KMS-11 (cell line): ENCODE measurements around the gene TBC1D20.

Experiments used
- H2AFZ ChIP-seq: fragments of 200-600 bp; sonication (generic); 2 replicates; pipeline ENCODE4 v1.6.1; 2016; ENCODE audit warnings: antibody characterized with exemption, mixed run types, low read depth
- H3K27ac ChIP-seq: fragments of 200-600 bp; sonication (generic); 2 replicates; pipeline ENCODE4 v1.6.1; 2016; ENCODE audit warnings: mild to moderate bottlenecking, mixed run types
- H3K27me3 ChIP-seq: fragments of 200-600 bp; sonication (generic); 2 replicates; pipeline ENCODE4 v1.6.1; 2017; ENCODE audit warnings: mild to moderate bottlenecking, low read depth, mixed run types, moderate library complexity; ENCODE audit not compliant: insufficient read depth
- H3K36me3 ChIP-seq: fragments of 200-600 bp; sonication (generic); 2 replicates; pipeline ENCODE4 v1.6.1; 2017; ENCODE audit warnings: mild to moderate bottlenecking, mixed run types; ENCODE audit not compliant: insufficient read depth
- H3K4me1 ChIP-seq: fragments of 200-600 bp; sonication (generic); 2 replicates; pipeline ENCODE4 v1.6.1; 2016; ENCODE audit warnings: mild to moderate bottlenecking, low read depth, mixed run types; ENCODE audit not compliant: poor library complexity, severe bottlenecking
- H3K4me2 ChIP-seq: fragments of 200-600 bp; sonication (generic); 2 replicates; pipeline ENCODE4 v1.7.0; 2016; ENCODE audit warnings: mild to moderate bottlenecking, mixed run types
- H3K4me3 ChIP-seq: fragments of 200-600 bp; sonication (generic); IDR thresholded peaks from 2 replicates; pipeline ENCODE4 v1.6.1; 2017; ENCODE audit warnings: low read depth, low read length, mixed read lengths; ENCODE audit not compliant: insufficient read depth
- H3K79me2 ChIP-seq: fragments of 200-600 bp; sonication (generic); 2 replicates; pipeline ENCODE4 v1.6.1; 2016; ENCODE audit warnings: low read depth, mixed run types; ENCODE audit not compliant: insufficient read depth
- H3K9ac ChIP-seq: fragments of 200-600 bp; sonication (generic); 2 replicates; pipeline ENCODE4 v1.6.1; 2016; ENCODE audit warnings: mild to moderate bottlenecking, mixed run types
- H4K20me1 ChIP-seq: fragments of 200-600 bp; sonication (generic); 2 replicates; pipeline ENCODE4 v1.6.1; 2016; ENCODE audit warnings: mild to moderate bottlenecking, mixed run types; ENCODE audit not compliant: insufficient read depth
- CTCF ChIP-seq: fragments of 200-600 bp; sonication (generic); conservative IDR thresholded peaks from 2 replicates; pipeline ENCODE4 v1.6.1; 2017; ENCODE audit warnings: low read depth, mild to moderate bottlenecking, antibody characterized with exemption, low read length, moderate library complexity, mixed read lengths

The TBC1D20 gene

GRCh38 chr20:416950-417800 is 45.2 kb downstream of the TBC1D20 start:
- TF ChIP-seq CTCF: no peak
- no peak overlapping the region for H3K27ac ChIP-seq
- H4K20me1 ChIP-seq: no peaks in the 10 kb centered on the region
- no peaks in the 10 kb centered on the region for H3K36me3 ChIP-seq
- peaks cover 9% of the 10 kb centered on the region for H3K4me1 ChIP-seq
- no peaks in the 10 kb centered on the region for H3K79me2 ChIP-seq
- no peak overlapping the region for H3K9ac ChIP-seq
- no peak overlapping the region for H3K4me2 ChIP-seq
- no peaks in the 10 kb centered on the region for H3K27me3 ChIP-seq
- H2AFZ ChIP-seq: no peak overlapping the region
- H3K4me3 ChIP-seq: no peak overlapping the region

GRCh38 chr20:415820-416322 is 46.5 kb downstream of the TBC1D20 start:
- Histone ChIP-seq H3K9ac (no peak overlapping the region), H3K4me1 (peaks cover 9% of the 10 kb centered on the region), H3K4me2 (no peak overlapping the region), H3K36me3 (no peaks in the 10 kb centered on the region), H2AFZ (no peak overlapping the region), H3K79me2 (no peaks in the 10 kb centered on the region), H3K27ac (no peak overlapping the region), H3K4me3 (no peak overlapping the region), H3K27me3 (no peaks in the 10 kb centered on the region), H4K20me1 (no peaks in the 10 kb centered on the region)
- TF ChIP-seq CTCF: no peak

- peaks cover 4% of the 10 kb centered on the region; the same call in 1 of the 2 replicates for H3K79me2 ChIP-seq
- H3K27me3 ChIP-seq: no peaks in the 10 kb centered on the region
- no peak overlapping the region for H3K4me3 ChIP-seq
- H3K36me3 ChIP-seq: no peaks in the 10 kb centered on the region
- H3K27ac ChIP-seq: no peak overlapping the region
- no peak for TF ChIP-seq CTCF
- H3K4me1 ChIP-seq: peaks cover 14% of the 10 kb centered on the region
- H3K4me2 ChIP-seq: no peak overlapping the region
- no peaks in the 10 kb centered on the region for H4K20me1 ChIP-seq
- no peak overlapping the region for H3K9ac ChIP-seq
- no peak overlapping the region for H2AFZ ChIP-seq
Observed at GRCh38 chr20:414161-414560, 48.2 kb downstream of the TBC1D20 start.

GRCh38 chr20:412081-412480 is 50.3 kb downstream of the TBC1D20 start:
- Histone ChIP-seq H3K4me2 (no peak overlapping the region), H4K20me1 (no peaks in the 10 kb centered on the region), H3K36me3 (no peaks in the 10 kb centered on the region), H3K4me1 (peaks cover 12% of the 10 kb centered on the region), H3K9ac (no peak overlapping the region), H2AFZ (no peak overlapping the region), H3K27me3 (no peaks in the 10 kb centered on the region), H3K4me3 (no peak overlapping the region), H3K27ac (no peak overlapping the region), H3K79me2 (peaks cover 10% of the 10 kb centered on the region; the same call in 1 of the 2 replicates)
- no peak for TF ChIP-seq CTCF
